ENCODE results near the gene ZNF664.

DNA sequence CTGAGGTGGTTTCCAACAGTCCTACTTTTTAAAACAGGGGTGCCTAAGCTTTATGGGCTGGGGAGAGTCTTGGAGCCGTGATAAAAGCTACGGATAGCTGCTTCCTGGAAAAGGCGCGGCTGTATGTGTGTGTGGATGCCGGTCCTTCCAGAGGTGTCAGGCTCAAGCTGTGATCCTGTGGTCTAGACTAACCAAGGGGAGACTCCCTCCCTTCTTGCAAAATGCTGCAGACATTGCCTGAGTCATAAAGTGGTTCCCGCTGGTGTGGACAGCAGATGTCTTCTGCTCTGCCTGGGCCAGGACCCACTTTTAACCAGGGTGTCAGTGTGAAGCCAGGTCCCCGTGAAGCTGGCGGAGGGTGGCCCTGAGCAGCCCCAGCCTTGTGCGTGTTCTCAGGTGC, 38.2 kb upstream of the ZNF664 start:
- no peak for TF ChIP-seq POLR2A (IDR thresholded peaks at IDR 0.05; ENCODE audit: low read length)
- no peak for TF ChIP-seq GATA1 (IDR thresholded peaks at IDR 0.05; ENCODE audit: low read depth, low read length)

Measured in erythroblast (primary cell).